Astrocyte (in vitro differentiated cells and primary cell): ENCODE data around the gene RASL10A. TPM values are rescaled to one million over a fixed set of nuclear protein-coding genes. Genes with fewer than 3 reads are reported as not detected.

Experiments used
- DNase-seq: peaks from one replicate; pipeline ENCODE4 v3.0.0-alpha.2; 2010; ENCODE audit warnings: low read depth
- FAIRE-seq: peaks from 2 replicates; lab custom pipeline; 2011; peaks lifted over from hg19 to GRCh38; lab: Jason Lieb, UNC
- H2AFZ ChIP-seq: 2 replicates; pipeline ENCODE4 v1.6.0; 2012; ENCODE audit warnings: low read depth, low read length, inconsistent platforms
- H3K27ac ChIP-seq: 2 replicates; pipeline ENCODE4 v1.5.1; 2011; ENCODE audit warnings: low read depth, low read length, inconsistent platforms
- H3K27me3 ChIP-seq: 2 replicates; pipeline ENCODE4 v1.6.0; 2011; ENCODE audit warnings: low read length, inconsistent platforms; ENCODE audit not compliant: insufficient read depth
- H3K36me3 ChIP-seq: 2 replicates; pipeline ENCODE4 v1.5.1; 2011; ENCODE audit warnings: low read length, inconsistent platforms; ENCODE audit not compliant: insufficient read depth
- H3K4me1 ChIP-seq: 2 replicates; pipeline ENCODE4 v1.5.1; 2011; ENCODE audit warnings: low read length, inconsistent platforms; ENCODE audit not compliant: insufficient read depth
- H3K4me2 ChIP-seq: 2 replicates; pipeline ENCODE4 v1.6.0; 2012; ENCODE audit warnings: low read length, inconsistent platforms
- H3K4me3 ChIP-seq: 2 replicates; pipeline ENCODE4 v1.5.1; 2011; ENCODE audit warnings: low read depth, mild to moderate bottlenecking, low read length, inconsistent platforms; ENCODE audit not compliant: insufficient read depth
- H3K79me2 ChIP-seq: 2 replicates; pipeline ENCODE4 v1.6.0; 2012; ENCODE audit warnings: mild to moderate bottlenecking, low read length, inconsistent platforms; ENCODE audit not compliant: insufficient read depth
- H3K9ac ChIP-seq: 2 replicates; pipeline ENCODE4 v1.6.0; 2012; ENCODE audit warnings: mild to moderate bottlenecking, low read length, inconsistent platforms
- H3K9me3 ChIP-seq: 2 replicates; pipeline ENCODE4 v1.5.1; 2012; ENCODE audit warnings: low read depth, mild to moderate bottlenecking, low read length, inconsistent platforms; ENCODE audit not compliant: insufficient read depth
- H4K20me1 ChIP-seq: 2 replicates; pipeline ENCODE4 v1.6.0; 2012; ENCODE audit warnings: low read length, inconsistent platforms; ENCODE audit not compliant: insufficient read depth
- H3K27ac Mint-ChIP-seq: one replicate; pipeline ENCODE4 v1.8.0; 2021; ENCODE audit warnings: mild to moderate bottlenecking, mixed read lengths; ENCODE audit not compliant: unreplicated experiment
- H3K27me3 Mint-ChIP-seq: one replicate; pipeline ENCODE4 v1.8.0; 2021; ENCODE audit warnings: low read depth, mixed read lengths; ENCODE audit not compliant: unreplicated experiment
- H3K36me3 Mint-ChIP-seq: one replicate; pipeline ENCODE4 v1.8.0; 2021; ENCODE audit warnings: low read depth, mixed read lengths; ENCODE audit not compliant: unreplicated experiment
- H3K4me1 Mint-ChIP-seq: one replicate; pipeline ENCODE4 v1.8.0; 2021; ENCODE audit warnings: low read depth, mixed read lengths; ENCODE audit not compliant: unreplicated experiment
- H3K4me3 Mint-ChIP-seq: one replicate; pipeline ENCODE4 v1.8.0; 2021; ENCODE audit warnings: mild to moderate bottlenecking, moderate library complexity, mixed read lengths; ENCODE audit not compliant: unreplicated experiment
- H3K9me3 Mint-ChIP-seq: one replicate; pipeline ENCODE4 v1.8.0; 2021; ENCODE audit warnings: mild to moderate bottlenecking, mixed read lengths; ENCODE audit not compliant: unreplicated experiment
- EZH2 ChIP-seq: IDR thresholded peaks from 2 replicates; pipeline ENCODE4 v1.6.1; 2012; ENCODE audit warnings: mild to moderate bottlenecking, low read length, inconsistent platforms; ENCODE audit not compliant: insufficient read depth
- total RNA-seq: library from RNA; stranded (reverse); gene quantifications from 2 replicates; pipeline ENCODE4 v1.2.1, GENCODE V29; 2021
- TF ChIP-seq, protein P1 (sequence below): IDR thresholded peaks from 2 replicates; pipeline ENCODE4 v1.5.1; 2011; ENCODE audit warnings: low read depth, mild to moderate bottlenecking, inconsistent platforms, low read length, moderate library complexity; ENCODE audit not compliant: insufficient read depth

Gene RASL10A
- total RNA-seq, 1 donor from 2014 or later: 1.5 TPM

DNA sequence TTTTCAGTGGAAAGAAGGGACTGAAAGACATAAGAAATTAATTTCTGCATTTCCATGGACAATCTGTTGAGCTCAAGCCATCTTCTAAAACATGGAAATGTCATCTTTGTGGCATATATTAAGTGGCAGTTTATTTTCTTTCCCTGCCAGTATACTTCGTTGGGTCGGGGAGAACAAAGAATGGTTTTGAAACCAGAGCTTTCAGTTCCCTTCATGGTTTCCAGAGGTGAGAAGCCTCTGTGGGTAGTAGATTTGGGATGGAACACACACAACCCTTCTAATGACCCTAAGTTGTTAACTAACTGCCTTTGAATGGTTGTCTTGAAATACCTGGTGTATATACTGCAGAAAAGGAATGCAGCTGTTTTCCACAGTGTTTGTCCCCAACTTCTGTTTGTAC, 26.7 kb downstream of the RASL10A start:
- no peak overlapping the region for H3K27ac Mint-ChIP-seq
- H3K27me3 ChIP-seq: no peaks in the 10 kb centered on the region
- peaks cover 94% of the 10 kb centered on the region for H3K79me2 ChIP-seq
- no peak overlapping the region for H3K4me2 ChIP-seq
- no peak overlapping the region for H3K27ac ChIP-seq
- H3K9me3 ChIP-seq: no peaks in the 10 kb centered on the region
- peaks cover 18% of the 10 kb centered on the region for H3K36me3 Mint-ChIP-seq
- peaks cover 78% of the 10 kb centered on the region for H3K36me3 ChIP-seq
- H3K27me3 Mint-ChIP-seq: no peaks in the 10 kb centered on the region
- no peaks in the 10 kb centered on the region for H3K9me3 Mint-ChIP-seq
- FAIRE-seq (no peak), DNase-seq (no peak)
- H3K4me1 ChIP-seq: no peaks in the 10 kb centered on the region
- H3K4me3 Mint-ChIP-seq: no peak overlapping the region
- H3K4me1 Mint-ChIP-seq: no peaks in the 10 kb centered on the region
- H3K9ac ChIP-seq: no peak overlapping the region
- H4K20me1 ChIP-seq: peaks cover 94% of the 10 kb centered on the region
- no peak overlapping the region for H3K4me3 ChIP-seq
- H2AFZ ChIP-seq: no peak overlapping the region
- TF ChIP-seq EZH2: no peak
- TF ChIP-seq, protein P1, sequence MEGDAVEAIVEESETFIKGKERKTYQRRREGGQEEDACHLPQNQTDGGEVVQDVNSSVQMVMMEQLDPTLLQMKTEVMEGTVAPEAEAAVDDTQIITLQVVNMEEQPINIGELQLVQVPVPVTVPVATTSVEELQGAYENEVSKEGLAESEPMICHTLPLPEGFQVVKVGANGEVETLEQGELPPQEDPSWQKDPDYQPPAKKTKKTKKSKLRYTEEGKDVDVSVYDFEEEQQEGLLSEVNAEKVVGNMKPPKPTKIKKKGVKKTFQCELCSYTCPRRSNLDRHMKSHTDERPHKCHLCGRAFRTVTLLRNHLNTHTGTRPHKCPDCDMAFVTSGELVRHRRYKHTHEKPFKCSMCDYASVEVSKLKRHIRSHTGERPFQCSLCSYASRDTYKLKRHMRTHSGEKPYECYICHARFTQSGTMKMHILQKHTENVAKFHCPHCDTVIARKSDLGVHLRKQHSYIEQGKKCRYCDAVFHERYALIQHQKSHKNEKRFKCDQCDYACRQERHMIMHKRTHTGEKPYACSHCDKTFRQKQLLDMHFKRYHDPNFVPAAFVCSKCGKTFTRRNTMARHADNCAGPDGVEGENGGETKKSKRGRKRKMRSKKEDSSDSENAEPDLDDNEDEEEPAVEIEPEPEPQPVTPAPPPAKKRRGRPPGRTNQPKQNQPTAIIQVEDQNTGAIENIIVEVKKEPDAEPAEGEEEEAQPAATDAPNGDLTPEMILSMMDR: no peak

DNA sequence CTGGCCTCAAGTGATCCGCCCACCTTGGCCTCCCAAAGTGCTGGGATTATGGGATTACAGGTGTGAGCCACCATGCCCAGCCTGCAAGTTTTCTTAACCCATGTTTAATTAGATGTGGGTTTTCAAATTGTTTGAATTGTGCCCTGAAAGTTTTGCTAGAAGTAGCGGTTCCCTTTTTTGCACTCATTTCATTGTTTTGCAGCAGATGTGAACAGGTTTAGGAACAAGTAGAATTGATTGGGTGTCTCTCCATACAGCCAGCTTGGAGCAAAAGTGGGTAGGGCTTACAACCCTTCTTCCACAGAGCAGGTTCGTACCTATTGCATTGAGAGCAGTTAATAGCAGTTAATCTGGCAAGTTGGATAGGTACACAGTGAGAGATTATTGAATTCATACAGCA, 31.3 kb downstream of the RASL10A start:
- Mint-ChIP-seq H3K9me3 (no peaks in the 10 kb centered on the region), H3K36me3 (peaks cover 14% of the 10 kb centered on the region), H3K4me3 (peak overlapping the region; percentile 27), H3K27me3 (no peaks in the 10 kb centered on the region), H3K4me1 (no peaks in the 10 kb centered on the region), H3K27ac (no peak overlapping the region)
- no peak overlapping the region for H3K9ac ChIP-seq
- H3K4me2 ChIP-seq: no peak overlapping the region
- no peak overlapping the region for H2AFZ ChIP-seq
- no peaks in the 10 kb centered on the region for H3K4me1 ChIP-seq
- FAIRE-seq: no peak
- H3K9me3 ChIP-seq: no peaks in the 10 kb centered on the region
- H3K27ac ChIP-seq: no peak overlapping the region
- DNase-seq: no peak
- no peak overlapping the region for H3K4me3 ChIP-seq
- TF ChIP-seq EZH2: no peak
- TF ChIP-seq, protein P1: no peak
- peaks cover 66% of the 10 kb centered on the region for H3K36me3 ChIP-seq
- H4K20me1 ChIP-seq: peaks cover 95% of the 10 kb centered on the region
- H3K79me2 ChIP-seq: peaks cover 90% of the 10 kb centered on the region
- H3K27me3 ChIP-seq: no peaks in the 10 kb centered on the region

DNA sequence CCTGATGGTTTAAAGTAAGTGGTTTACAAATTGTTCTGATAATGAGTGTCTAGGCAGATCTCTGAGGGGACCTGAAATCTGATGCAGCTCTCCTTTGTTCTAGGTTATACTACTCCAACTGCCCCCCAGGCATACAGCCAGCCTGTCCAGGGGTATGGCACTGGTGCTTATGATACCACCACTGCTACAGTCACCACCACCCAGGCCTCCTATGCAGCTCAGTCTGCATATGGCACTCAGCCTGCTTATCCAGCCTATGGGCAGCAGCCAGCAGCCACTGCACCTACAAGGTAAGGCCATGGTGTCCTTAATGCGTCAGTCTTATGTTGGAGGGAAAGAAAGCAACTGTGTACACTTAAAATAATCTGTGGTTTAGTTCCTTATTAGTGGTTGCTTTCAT, 37.6 kb downstream of the RASL10A start:
- Histone ChIP-seq H3K9ac (no peak overlapping the region), H3K79me2 (peaks cover 94% of the 10 kb centered on the region), H4K20me1 (peaks cover 94% of the 10 kb centered on the region), H3K27ac (no peak overlapping the region), H3K4me1 (no peaks in the 10 kb centered on the region), H3K36me3 (peaks cover 76% of the 10 kb centered on the region), H3K4me3 (no peak overlapping the region), H3K27me3 (no peaks in the 10 kb centered on the region), H3K4me2 (no peak overlapping the region), H3K9me3 (no peaks in the 10 kb centered on the region), H2AFZ (no peak overlapping the region)
- Mint-ChIP-seq H3K27me3 (no peaks in the 10 kb centered on the region), H3K27ac (no peak overlapping the region), H3K9me3 (no peaks in the 10 kb centered on the region), H3K36me3 (peaks cover 22% of the 10 kb centered on the region), H3K4me1 (peaks cover 26% of the 10 kb centered on the region), H3K4me3 (no peak overlapping the region)
- TF ChIP-seq, protein P1: no peak
- no peak for TF ChIP-seq EZH2
- DNase-seq: no peak
- FAIRE-seq: no peak
